ENCODE data around the gene VSTM2B.
A peak's percentile ranks its signal among the peaks of the same experiment; 100 is the strongest.

VSTM2B gene

DNA sequence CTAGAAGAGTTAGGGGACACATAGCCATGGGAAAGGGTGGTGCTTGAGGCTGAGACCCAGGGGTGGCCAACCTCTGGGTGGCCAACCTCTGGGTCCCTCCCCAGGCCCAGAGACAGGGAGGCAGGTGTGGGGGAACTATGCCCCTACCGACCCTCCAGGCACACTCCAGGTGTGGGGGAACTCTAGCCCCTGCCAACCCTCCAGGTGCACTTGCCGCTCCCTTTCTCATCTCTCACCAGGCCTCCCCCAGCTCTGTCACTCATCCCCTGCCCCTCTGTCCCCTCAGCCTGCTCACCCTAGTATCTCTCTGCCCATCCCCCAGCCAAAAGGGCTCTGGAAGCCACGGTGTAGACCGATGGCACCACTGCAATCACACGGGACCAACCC is 10.6 kb upstream of the VSTM2B start:
- no peak for DNase-seq (ENCODE audit: low read depth in 3 of 3)

DNA sequence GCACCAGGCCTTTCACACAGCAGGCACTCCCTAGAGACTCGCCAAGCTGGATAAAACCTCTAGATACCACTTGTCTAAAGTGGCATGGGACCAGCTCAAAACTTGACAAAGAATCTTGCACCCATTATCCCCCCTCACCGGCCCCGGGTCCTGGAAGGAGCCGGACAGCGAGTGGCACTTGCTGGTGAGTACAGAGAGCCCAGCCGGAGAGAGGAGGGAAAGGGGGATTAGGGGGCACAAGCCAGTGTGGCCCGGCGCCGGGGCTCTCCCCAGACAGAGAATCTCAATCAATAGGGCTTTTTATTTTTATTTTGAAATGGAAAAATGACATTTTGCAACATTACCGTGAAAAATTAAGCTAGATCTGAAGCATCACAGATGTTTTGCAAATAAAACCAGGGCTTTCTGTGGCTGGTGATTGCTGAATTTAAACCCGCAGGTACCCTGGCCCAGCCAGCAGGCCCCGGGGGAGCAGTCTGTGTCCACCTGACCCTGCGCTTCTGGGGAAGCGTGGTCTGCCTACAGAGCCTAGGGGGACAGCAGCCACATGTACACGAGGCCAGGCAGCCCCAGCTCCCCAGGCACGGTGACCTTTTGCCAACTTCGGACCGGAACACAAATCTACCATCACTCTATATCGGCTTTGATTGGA is 10.0 kb upstream of the VSTM2B start:
- no peak for DNase-seq (ENCODE audit: low read depth in 3 of 3)

DNA sequence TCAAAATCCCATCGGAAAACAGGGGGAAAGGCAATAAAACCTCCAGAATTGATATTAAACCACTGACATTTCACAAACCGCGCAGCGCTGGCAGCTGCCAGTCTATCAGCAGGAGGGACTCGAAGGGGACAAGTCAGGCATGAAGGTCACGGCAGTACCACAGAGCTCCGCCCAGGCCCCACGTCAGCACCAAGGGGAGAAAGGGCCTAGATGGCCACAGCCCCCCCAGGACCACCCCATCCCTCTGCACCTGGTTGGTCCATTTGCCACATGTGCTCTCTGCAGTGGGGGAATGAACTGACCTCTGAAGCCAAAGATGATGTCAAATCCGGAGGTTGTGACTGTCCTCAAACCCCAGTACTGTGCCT is 9.5 kb upstream of the VSTM2B start:
- DNase-seq (ENCODE audit: low read depth in 3 of 3), result no peak

DNA sequence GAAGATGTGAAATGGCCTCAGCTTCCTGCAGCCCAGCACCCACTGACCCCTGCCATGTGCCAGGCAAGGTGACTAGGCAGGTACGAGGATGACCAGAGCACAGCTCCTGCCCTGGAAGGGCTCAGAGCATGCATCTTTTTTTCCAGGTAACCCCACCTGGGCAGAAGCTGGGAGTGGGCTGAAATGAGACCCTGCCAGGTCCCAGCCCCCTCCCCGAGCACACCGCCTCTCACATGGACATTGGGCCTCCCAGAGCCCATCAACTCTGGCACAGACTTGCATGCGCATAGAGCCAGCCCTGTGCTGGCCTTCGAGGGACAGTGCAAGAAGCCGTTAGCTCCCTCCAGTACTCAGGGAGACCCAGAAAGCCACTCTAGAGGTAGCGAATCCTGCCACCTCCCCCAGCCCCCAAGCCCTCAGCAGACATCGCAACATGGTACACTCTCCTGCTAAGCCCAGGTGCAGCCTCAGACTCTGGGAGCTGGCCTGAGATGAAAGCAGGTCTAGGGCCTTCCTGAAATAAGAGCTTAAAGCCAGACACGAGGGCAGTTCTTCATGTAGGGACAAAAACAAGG is 8.9 kb upstream of the VSTM2B start:
- DNase-seq (ENCODE audit: low read depth in 3 of 3), result no peak

DNA sequence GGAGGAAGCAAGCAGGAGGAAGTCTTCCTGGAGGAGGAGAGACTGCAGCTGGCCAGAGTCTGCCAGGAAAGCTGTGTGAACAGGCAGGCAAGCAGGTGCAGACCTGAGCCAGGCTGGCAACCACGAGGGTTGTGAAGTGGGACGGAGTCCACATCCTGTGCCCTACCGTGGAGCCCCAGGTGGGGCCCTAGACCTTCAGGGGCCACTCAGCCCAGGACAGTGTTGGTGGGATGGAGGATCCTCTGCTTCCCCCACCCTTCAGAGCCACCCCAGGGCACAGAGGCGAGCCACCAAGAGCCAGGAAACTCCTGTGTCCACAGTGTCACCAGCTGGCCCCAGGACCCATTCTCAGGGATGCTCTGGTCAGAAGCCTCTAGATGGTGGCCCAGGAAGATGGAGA is 8.4 kb upstream of the VSTM2B start:
- no peak for DNase-seq (ENCODE audit: low read depth in 3 of 3)

DNA sequence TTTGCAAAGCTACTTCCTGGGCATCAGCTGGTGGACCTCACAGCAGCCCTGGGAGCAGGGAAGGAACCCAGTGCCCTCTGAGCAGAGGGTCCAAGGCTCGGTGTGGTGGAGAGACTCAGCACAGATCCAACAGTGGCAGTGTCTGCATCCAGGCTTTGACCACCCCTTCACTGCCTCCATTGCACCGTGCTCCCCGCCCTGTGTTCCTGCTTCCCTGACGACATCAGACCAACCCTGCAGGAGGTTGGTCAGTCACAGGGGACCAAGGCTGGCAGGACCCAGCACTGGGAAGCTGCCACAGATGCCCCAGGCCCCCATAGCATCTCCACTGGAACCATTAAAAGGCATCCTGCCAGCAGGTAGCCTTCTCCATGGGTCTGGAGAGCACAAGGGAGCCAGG is 7.8 kb upstream of the VSTM2B start:
- no peak for DNase-seq (ENCODE audit: low read depth in 3 of 3)

DNA sequence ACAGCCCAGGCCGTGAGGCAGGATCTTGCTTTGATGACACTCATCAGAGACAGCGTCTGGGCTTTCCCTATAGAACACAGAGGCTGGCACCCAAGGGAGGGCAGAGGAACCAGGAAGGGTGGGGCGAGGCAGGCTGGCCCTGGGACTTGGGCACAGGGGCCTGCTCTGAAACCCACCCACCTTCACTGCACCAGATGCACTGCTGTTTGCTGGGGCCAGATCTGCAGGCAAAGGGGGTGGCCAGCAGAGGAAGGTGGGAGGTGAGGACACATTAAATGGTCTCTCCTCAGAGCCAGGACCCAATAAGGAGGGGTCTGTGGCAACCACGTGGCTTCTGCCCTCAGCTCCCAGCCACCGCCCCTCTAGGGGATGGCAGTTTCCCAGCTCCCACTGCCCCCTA is 6.6 kb upstream of the VSTM2B start:
- no peak for DNase-seq (ENCODE audit: low read depth in 3 of 3)

DNA sequence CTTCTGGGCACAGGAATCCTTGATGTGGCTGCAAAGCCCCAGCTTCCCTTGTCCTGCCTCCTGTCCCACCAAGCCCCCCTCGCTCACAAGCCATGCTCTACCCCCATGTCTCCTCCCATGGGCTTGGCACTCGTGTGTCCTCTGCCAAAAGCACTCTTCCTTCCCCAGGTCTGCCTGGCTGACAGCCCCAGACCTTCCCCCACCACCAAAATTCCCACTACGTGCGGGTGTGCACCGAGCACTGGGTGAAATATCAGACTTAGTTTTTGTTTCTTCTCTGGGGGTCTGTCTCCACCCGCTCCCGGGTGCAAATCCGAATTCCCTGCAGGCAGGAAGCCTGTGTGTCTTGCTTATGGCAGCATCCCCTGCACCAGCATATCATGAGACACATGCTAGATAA is 5.9 kb upstream of the VSTM2B start:
- no peak for DNase-seq (ENCODE audit: low read depth in 3 of 3)

DNA sequence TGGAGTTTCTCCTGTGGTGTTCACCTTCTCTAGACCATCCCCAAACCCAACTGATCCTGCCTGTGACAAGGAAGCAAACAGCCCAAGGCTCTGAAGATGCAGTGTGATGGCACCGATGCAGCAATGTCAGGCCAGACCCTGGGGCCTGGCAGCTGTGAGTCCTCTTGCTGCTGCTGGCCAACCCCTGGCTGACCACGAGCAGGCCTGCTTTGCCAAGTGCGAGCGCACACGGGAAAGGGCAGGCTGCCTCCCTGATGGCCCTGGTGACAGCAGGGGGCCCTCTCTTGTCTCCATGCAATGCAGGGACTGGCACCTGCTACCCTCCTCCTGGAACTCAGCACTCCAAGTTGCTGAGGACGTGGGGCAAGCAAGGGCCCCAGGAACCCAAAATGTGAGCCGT is 5.4 kb upstream of the VSTM2B start:
- DNase-seq (ENCODE audit: low read depth in 3 of 3), result no peak

DNA sequence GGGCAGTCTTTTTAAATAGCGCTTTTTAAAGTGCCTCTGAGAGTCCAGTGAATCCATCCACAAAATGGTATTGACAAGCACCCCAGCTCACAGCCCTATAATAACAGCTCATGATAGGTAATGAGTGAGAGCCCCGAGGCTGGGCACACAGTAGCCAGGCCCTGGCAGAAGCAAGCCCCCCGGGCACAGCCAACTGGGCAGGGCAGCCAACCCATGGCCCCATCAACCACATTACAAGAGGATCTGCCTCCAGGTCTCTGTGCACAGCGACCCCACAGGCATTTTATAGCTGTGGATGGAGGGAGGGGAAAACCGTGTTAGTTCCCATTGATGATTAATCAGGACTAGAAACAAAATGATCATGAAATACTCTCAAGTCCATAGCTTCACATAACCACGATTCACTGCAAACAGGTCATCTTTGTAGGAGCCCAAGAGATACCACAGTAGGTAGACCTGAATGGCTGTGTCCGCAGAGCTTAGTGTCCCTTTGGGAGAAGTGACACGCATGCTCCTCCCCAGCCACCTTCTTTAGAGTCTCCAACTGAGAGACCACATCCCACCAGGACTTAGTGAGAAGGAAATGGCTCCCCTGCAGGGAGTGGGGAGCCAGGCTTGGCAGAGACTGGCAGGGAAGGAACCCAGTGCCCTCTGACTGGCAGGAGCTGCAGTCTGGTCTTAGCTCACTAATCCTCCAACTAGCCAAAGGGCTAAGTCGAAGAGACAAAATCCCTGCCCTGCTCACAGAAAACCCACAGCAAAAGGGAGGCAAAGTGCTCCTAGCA is 4.3 kb upstream of the VSTM2B start:
- no peak for DNase-seq (ENCODE audit: low read depth in 3 of 3)

DNA sequence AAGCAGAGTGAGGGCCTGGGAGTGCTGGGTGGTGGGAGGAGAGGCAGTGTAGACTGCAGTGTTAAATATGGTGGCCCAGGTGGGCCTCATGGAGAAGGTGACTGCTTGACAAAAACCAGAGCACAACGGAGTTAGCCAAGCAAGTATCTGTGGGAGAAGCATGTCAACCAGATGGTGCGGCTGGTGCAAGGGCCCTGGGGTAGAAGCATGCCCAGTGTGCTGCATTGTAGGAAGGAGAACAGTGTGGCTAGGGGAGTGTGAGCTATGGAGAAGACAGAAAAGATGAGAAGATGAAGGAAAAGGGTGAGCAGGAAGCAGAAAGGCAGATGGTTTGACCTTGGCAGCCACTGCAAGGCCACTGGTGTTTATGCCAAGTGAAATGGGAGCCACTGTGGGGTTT is 2.2 kb upstream of the VSTM2B start:
- no peak for DNase-seq (ENCODE audit: low read depth in 3 of 3)

DNA sequence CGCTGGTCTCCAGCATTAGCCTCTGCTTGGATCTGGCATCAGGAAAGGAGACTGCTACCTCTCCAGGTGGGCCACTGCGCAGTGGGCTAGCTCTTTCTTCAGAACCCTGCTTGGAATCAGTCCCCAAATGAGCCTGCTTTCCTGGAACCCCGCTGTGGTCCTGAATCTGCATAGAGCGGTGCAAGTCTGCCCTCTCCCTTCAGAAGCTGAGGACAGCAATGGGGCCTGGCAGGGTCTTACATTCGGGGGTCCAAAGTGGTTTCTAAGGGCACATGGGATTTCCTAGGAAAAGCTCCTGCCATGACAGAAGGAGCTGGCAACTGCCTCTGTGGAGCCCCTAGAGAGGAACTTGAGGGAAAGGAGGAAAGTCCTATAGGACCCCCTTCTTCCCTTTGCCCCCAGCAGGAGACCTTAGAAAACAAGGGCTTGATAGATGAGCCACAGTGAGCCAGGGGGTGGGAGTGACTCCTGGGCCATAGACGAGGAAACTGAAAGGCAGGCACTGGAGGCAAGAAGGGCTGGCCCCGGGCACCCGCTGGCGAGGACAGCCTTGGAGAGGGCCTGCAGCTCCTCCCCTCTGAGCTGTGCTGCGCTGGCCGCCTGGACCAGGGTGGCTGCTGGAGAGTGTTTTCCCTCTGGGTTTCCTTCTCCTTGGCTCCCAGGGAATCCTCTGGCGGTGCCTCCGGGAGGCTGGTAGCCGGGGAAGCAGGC is 1.4 kb upstream of the VSTM2B start:
- no peak for DNase-seq (ENCODE audit: low read depth in 3 of 3)

DNA sequence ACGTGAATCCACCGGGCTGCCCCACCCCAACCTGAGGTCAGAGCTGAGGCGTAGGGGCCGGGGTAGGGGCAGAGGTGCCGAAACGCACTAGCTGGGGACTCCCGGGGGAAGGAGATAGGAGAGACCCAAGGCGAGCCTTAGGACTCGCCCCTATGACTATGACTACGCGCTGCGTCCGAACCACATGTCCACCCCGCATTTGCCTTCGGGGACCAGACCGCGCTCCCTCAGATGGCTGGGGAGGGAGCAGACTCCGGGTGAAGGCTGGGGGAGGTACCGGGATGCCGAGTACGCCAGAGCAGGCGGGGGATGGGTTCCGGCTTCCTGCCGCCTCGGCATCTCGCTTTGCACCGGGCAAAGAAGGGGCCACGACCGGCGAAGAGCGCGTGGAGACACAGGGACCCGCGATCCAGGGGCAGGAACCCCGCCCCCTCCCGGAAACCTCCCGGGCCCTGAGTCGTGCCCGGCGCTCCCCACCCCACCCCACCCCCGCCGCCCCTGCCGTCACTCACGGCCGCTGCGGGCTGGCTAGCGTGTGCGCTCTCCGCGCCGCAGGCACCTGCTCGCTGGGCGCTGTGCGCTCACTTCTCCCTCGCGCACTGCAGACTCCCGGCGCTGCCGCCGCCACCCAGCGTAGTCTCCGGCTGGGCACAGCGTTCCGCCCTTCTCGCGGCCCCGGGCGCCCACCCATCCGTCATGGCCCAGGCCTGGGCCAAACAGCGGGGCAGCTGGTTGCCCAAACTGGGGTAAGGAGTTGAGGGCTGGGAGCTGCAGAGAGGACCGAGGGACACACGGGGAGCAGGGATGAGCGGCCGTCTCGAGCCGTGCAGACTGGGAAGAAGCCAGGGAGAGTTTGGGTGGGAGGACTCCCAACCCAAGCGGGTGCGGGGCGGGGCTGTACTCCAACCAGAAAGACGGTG is 622 bp upstream of the VSTM2B start:
- no peak for DNase-seq (ENCODE audit: low read depth in 3 of 3)

DNA sequence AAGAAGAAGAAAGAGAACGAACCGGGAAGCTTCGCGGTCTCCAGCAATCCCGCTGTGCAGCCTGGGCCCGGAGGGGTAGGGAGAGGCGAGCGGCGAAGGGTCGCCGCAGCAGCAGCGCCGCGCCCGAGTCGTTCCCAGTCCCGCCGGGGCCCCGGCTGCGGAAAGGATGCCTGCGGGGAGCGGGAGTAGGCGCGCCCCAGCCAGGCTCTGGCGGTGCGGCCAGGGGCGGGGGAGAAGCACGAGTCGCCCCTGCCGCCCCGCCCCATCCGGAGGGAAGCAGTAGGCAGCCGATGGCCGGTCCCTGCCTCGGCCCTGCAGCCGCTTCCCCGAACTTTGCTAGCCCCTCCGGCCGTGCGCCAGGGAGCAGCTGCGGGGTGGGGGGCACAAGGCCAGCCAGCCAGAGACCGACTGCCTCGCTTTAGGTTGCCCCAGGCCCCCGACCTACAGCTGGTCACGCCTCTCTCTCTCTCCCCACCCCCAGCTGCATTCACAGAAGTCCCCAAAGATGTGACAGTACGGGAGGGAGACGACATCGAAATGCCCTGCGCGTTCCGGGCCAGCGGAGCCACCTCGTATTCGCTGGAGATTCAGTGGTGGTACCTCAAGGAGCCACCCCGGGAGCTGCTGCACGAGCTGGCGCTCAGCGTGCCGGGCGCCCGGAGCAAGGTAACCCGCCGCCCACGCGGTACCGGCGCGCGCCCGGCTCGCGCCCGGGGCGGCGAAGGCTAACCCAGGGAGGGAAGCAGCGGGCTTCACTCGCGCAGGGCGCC is 1.1 kb downstream of the VSTM2B start:
- no peak for DNase-seq (ENCODE audit: low read depth in 3 of 3)

DNA sequence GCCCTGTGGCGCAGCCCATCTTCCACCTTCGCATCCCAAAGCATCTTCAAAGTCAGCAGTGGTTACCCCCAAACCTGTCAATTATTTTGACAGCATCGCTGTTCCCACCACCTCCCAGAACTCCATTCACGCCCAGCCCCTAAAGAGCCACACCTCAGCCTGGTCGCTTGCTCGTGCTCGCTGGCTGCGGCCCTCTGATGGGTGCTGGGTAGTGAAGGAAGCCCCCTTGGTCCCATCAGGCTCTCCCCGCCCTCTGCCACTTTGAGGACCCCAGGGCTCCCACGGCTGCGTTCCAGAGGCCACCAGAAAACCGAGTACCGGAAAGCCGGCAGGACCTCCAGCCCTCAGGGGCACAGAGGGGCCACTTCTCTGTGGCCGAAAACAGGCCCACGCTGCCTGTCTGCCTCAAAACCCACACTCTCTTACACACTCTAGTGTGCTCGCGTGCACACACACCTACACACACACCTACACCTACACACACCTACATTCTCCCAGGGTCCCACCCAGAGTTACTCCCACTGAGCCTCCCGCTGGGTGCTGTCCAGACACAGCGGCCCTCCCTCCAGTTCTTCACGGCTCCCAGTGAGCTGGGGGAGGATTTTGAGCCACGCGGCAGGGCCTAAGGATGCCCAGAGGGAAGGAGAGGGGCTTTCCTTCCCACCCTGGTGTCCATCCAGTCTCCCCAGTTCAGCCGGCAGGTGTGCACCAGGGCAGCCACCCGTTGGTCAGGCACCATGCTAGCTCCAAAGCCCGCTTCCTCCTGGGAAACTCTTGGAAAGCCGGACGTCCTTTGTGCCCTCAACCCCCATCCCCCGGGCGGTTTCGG is 1.9 kb downstream of the VSTM2B start:
- no peak for DNase-seq (ENCODE audit: low read depth in 3 of 3)

DNA sequence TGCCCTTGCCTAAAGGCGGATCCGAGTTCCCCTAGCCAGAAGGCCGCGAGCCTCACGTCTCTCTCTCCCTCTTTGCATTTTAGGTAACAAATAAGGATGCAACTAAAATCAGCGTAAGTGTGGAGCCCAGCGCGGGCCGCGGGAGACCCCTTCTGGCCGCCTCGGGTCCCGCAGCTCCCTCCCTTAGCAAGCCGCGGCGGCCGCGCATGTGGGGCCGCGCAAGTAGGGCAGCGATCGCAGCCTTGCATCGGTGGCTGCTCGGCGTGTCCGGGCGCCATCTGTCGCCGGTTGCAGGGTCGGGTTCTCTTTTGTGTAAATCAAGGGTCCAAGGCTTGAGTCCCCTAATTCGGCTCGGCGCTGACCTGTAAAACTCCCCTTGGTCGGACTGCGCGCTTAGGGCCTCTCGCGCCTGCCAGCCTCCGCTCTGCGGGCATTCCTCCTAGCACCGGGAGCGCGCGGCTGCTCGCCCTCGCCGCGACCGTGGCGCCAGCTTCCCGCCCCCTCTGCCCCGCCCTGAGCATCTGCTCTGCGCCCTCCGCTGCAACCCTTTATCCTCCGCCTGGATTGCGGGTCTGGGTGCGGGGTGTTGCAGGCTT is 2.7 kb downstream of the VSTM2B start:
- peak; percentile 6 to 33 (median 22) for DNase-seq (ENCODE audit: low read depth in 3 of 3)

DNA sequence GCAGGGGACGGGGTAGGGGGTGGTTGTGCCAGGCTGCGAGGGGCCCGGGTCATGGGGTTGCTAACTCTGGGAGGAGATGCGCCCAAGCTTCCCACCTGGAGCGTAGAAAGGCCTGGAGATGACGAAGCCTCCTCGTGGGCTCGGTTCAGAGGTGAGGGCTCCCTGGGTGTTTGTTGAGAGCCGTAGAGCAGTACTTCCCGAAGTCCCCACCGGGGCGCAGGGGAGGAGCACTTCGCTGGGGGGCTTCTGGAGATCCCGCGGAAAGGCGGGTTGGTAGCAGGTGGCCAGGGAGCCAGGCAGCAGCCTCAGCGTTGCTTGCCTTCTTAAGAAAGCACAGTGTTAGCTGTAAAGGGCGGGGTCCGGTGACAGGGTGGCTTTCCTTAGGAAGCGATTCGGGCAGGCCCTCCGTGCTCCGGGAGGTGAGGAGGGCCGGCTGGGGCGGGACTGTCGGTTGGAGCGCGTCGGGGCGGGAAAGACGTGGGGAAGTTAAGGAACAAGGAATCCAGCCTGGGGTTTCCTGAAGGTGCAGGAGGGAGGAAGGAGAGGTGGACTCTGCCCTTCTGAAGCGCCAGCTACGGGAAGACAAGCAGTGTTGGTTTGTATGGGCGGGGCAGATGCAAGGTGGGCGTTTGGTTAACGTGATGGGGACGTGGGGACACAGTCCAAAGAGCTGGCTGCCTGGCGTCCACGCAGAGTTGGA is 3.3 kb downstream of the VSTM2B start:
- no peak for DNase-seq (ENCODE audit: low read depth in 3 of 3)

DNA sequence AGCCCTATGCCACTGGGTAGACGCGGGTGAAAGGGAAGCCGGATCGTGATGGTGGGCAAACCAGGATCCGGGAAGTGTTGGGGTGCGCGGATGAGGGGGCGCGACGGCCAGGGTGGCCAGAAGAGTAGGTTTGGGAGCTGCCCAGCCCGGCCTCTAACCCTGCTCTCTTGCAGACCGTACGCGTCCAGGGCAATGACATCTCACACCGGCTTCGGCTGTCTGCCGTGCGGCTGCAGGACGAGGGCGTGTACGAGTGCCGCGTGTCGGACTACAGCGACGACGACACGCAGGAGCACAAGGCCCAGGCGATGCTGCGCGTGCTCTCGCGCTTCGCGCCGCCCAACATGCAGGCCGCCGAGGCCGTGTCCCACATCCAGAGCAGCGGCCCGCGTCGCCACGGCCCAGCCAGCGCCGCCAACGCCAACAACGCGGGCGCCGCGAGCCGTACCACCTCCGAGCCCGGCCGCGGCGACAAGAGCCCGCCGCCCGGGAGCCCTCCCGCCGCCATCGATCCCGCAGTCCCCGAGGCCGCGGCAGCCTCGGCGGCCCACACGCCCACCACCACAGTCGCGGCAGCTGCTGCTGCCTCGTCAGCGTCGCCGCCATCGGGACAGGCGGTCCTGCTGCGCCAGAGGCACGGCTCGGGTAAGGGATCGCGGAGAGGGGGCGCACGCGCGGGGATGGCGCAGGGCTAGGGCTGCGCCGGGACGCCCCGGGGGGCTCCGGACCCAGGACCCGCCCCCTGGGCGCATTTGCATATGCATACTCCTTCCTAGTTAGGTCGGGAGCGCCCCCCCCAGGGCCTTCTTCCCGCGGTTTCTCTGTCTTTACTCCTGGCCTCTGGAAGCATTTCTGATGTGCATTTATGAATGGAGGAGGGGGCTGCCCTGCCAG is 4.1 kb downstream of the VSTM2B start:
- DNase-seq (ENCODE audit: low read depth in 3 of 3), result no peak

Data from stimulated activated CD4-positive, alpha-beta T cell treated with anti-CD3 and anti-CD28 coated beads, TNF-alpha, amount 100 ng/mL, for 4 hours (primary cell).